ENCODE results near the gene GGCT. TPM values are rescaled to one million over a fixed set of nuclear protein-coding genes. Genes with fewer than 3 reads are reported as not detected.
A peak's percentile ranks its signal among the peaks of the same experiment; 100 is the strongest.

Gene GGCT
- polyA plus RNA-seq (2012; ENCODE audit: low read depth, missing spikeins) = 58.6 TPM

- TF ChIP-seq SPI1 (IDR thresholded peaks at IDR 0.05; ENCODE audit: low read depth, low read length) (no peak), POLR2A (IDR thresholded peaks at IDR 0.05; ENCODE audit: low read depth, low read length) (peak; percentile 93), POU2F2 (IDR thresholded peaks at IDR 0.05; ENCODE audit: low read depth, low read length) (no peak), TAF1 (IDR thresholded peaks at IDR 0.05; ENCODE audit: low read depth, low read length) (peak; percentile 61), POLR2AphosphoS5 (IDR thresholded peaks at IDR 0.05; ENCODE audit: low read depth, low read length) (peak; percentile 89)
- FAIRE-seq = peak; percentile 92
Measured at GRCh38 chr7:30504301-30505173, at the start of gene GGCT. Gene GGCT, minus strand, starts transcription at chr7:30504829. Its CDS starts 120 bp downstream, at chr7:30504709.

GRCh38 chr7:30553546-30553945, 48.9 kb upstream of the GGCT start:
- DNase-seq (ENCODE audit: insufficient read length, low spot score) (no peak), FAIRE-seq (no peak)
- TF ChIP-seq POLR2AphosphoS5 (IDR thresholded peaks at IDR 0.05; ENCODE audit: low read depth, low read length) (no peak), TAF1 (IDR thresholded peaks at IDR 0.05; ENCODE audit: low read depth, low read length) (no peak), SPI1 (IDR thresholded peaks at IDR 0.05; ENCODE audit: low read depth, low read length) (no peak), POU2F2 (IDR thresholded peaks at IDR 0.05; ENCODE audit: low read depth, low read length) (no peak), PAX5 (IDR thresholded peaks at IDR 0.05; ENCODE audit: insufficient read depth, low read length, severe bottlenecking) (no peak), POLR2A (IDR thresholded peaks at IDR 0.05; ENCODE audit: low read depth, low read length) (no peak)

More at GRCh38 chr7:30504301-30505173, at the start of gene GGCT:
- peak; percentile 87 for DNase-seq (ENCODE audit: insufficient read length, low spot score)

GRCh38 chr7:30553141-30553540, 48.5 kb upstream of the GGCT start:
- no peak for TF ChIP-seq PAX5 (IDR thresholded peaks at IDR 0.05; ENCODE audit: insufficient read depth, low read length, severe bottlenecking)
- no peak for TF ChIP-seq SPI1 (IDR thresholded peaks at IDR 0.05; ENCODE audit: low read depth, low read length)
- no peak for TF ChIP-seq TAF1 (IDR thresholded peaks at IDR 0.05; ENCODE audit: low read depth, low read length)
- no peak for TF ChIP-seq POLR2AphosphoS5 (IDR thresholded peaks at IDR 0.05; ENCODE audit: low read depth, low read length)
- no peak for DNase-seq (ENCODE audit: insufficient read length, low spot score)
- no peak for FAIRE-seq

GRCh38 chr7:30552330-30552729, 47.7 kb upstream of the GGCT start:
- FAIRE-seq (no peak), DNase-seq (ENCODE audit: insufficient read length, low spot score) (no peak)
- TF ChIP-seq PAX5 (IDR thresholded peaks at IDR 0.05; ENCODE audit: insufficient read depth, low read length, severe bottlenecking) (no peak), SPI1 (IDR thresholded peaks at IDR 0.05; ENCODE audit: low read depth, low read length) (no peak), POLR2AphosphoS5 (IDR thresholded peaks at IDR 0.05; ENCODE audit: low read depth, low read length) (no peak), POLR2A (IDR thresholded peaks at IDR 0.05; ENCODE audit: low read depth, low read length) (no peak), TAF1 (IDR thresholded peaks at IDR 0.05; ENCODE audit: low read depth, low read length) (no peak), POU2F2 (IDR thresholded peaks at IDR 0.05; ENCODE audit: low read depth, low read length) (no peak)

GRCh38 chr7:30549931-30550493, 45.4 kb upstream of the GGCT start:
- no peak for TF ChIP-seq POLR2AphosphoS5 (IDR thresholded peaks at IDR 0.05; ENCODE audit: low read depth, low read length)
- TF ChIP-seq PAX5 (IDR thresholded peaks at IDR 0.05; ENCODE audit: insufficient read depth, low read length, severe bottlenecking) = no peak
- TF ChIP-seq POLR2A (IDR thresholded peaks at IDR 0.05; ENCODE audit: low read depth, low read length) = no peak
- TF ChIP-seq POU2F2 (IDR thresholded peaks at IDR 0.05; ENCODE audit: low read depth, low read length) = no peak
- TF ChIP-seq SPI1 (IDR thresholded peaks at IDR 0.05; ENCODE audit: low read depth, low read length) = no peak
- no peak for TF ChIP-seq TAF1 (IDR thresholded peaks at IDR 0.05; ENCODE audit: low read depth, low read length)
- FAIRE-seq = no peak
- DNase-seq (ENCODE audit: insufficient read length, low spot score) = no peak

- FAIRE-seq (peak; percentile 82), DNase-seq (ENCODE audit: insufficient read length, low spot score) (no peak)
- no peak for TF ChIP-seq TAF1 (IDR thresholded peaks at IDR 0.05; ENCODE audit: low read depth, low read length)
- TF ChIP-seq POLR2AphosphoS5 (IDR thresholded peaks at IDR 0.05; ENCODE audit: low read depth, low read length) = no peak
- TF ChIP-seq PAX5 (IDR thresholded peaks at IDR 0.05; ENCODE audit: insufficient read depth, low read length, severe bottlenecking) = no peak
- TF ChIP-seq POLR2A (IDR thresholded peaks at IDR 0.05; ENCODE audit: low read depth, low read length) = no peak
- no peak for TF ChIP-seq POU2F2 (IDR thresholded peaks at IDR 0.05; ENCODE audit: low read depth, low read length)
- TF ChIP-seq SPI1 (IDR thresholded peaks at IDR 0.05; ENCODE audit: low read depth, low read length) = no peak
Measured at GRCh38 chr7:30548845-30549244, 44.2 kb upstream of the GGCT start.

- TF ChIP-seq SPI1 (IDR thresholded peaks at IDR 0.05; ENCODE audit: low read depth, low read length) (no peak), POLR2AphosphoS5 (IDR thresholded peaks at IDR 0.05; ENCODE audit: low read depth, low read length) (no peak), POU2F2 (IDR thresholded peaks at IDR 0.05; ENCODE audit: low read depth, low read length) (no peak), POLR2A (IDR thresholded peaks at IDR 0.05; ENCODE audit: low read depth, low read length) (no peak), PAX5 (IDR thresholded peaks at IDR 0.05; ENCODE audit: insufficient read depth, low read length, severe bottlenecking) (no peak), TAF1 (IDR thresholded peaks at IDR 0.05; ENCODE audit: low read depth, low read length) (no peak)
- FAIRE-seq (no peak), DNase-seq (ENCODE audit: insufficient read length, low spot score) (no peak)
Measured at GRCh38 chr7:30546596-30546995, 42.0 kb upstream of the GGCT start.

GRCh38 chr7:30545791-30546555, 41.3 kb upstream of the GGCT start:
- TF ChIP-seq POLR2AphosphoS5 (IDR thresholded peaks at IDR 0.05; ENCODE audit: low read depth, low read length) (no peak), POLR2A (IDR thresholded peaks at IDR 0.05; ENCODE audit: low read depth, low read length) (no peak), POU2F2 (IDR thresholded peaks at IDR 0.05; ENCODE audit: low read depth, low read length) (no peak), SPI1 (IDR thresholded peaks at IDR 0.05; ENCODE audit: low read depth, low read length) (no peak), TAF1 (IDR thresholded peaks at IDR 0.05; ENCODE audit: low read depth, low read length) (no peak), PAX5 (IDR thresholded peaks at IDR 0.05; ENCODE audit: insufficient read depth, low read length, severe bottlenecking) (no peak)
- DNase-seq (ENCODE audit: insufficient read length, low spot score) (no peak), FAIRE-seq (no peak)
